Vagina (tissue), 2 donors: ENCODE data around the gene RAP1B.

Experiments used
- POLR2A ChIP-seq, 2 donors: fragments of 450-650 bp; IDR thresholded peaks; one replicate each; pipeline ENCODE4 v1.6.1; 2017; ENCODE audit warnings: antibody characterized with exemption in 2 of 2, mild to moderate bottlenecking in 2 of 2, moderate library complexity in 2 of 2
- POLR2AphosphoS5 ChIP-seq, 2 donors: sonication (generic); formaldehyde crosslinking; IDR thresholded peaks; one replicate each; pipeline ENCODE4 v1.9.0; 2017; ENCODE audit warnings: antibody characterized with exemption in 2 of 2, mild to moderate bottlenecking in 2 of 2, low read depth in 1 of 2; ENCODE audit not compliant: insufficient read depth in 1 of 2
- TF ChIP-seq, protein P1 (sequence below), 3 experiments: fragments of 450-650 bp in 2 of 3; fragments of 200-600 bp in 1 of 3; sonication (generic) in 1 of 3; IDR thresholded peaks; one replicate each; pipeline ENCODE4 v1.5.1; 2017 to 2019; ENCODE audit warnings: antibody characterized with exemption in 3 of 3, mild to moderate bottlenecking in 2 of 3, moderate library complexity in 2 of 3

DNA sequence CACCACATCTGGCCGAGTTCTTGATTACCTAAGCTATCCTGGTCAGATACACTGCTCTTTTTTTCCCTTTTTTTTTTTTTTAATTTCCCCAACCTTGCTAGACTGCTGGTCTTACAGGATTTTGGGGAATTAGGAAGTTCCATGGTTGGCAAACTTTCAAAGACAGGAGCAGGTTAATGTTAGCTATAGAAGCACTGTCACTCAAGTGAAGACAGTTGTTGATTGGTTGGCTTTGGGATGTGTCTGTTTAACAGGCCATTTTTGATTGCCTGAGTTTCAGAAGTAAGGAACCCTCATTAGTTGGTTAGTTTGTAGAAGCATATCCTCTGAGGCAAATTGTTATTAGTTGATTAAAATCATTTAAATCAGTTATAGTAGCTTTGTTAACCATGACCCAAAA, 36.8 kb downstream of the RAP1B start:
- TF ChIP-seq, protein P1, sequence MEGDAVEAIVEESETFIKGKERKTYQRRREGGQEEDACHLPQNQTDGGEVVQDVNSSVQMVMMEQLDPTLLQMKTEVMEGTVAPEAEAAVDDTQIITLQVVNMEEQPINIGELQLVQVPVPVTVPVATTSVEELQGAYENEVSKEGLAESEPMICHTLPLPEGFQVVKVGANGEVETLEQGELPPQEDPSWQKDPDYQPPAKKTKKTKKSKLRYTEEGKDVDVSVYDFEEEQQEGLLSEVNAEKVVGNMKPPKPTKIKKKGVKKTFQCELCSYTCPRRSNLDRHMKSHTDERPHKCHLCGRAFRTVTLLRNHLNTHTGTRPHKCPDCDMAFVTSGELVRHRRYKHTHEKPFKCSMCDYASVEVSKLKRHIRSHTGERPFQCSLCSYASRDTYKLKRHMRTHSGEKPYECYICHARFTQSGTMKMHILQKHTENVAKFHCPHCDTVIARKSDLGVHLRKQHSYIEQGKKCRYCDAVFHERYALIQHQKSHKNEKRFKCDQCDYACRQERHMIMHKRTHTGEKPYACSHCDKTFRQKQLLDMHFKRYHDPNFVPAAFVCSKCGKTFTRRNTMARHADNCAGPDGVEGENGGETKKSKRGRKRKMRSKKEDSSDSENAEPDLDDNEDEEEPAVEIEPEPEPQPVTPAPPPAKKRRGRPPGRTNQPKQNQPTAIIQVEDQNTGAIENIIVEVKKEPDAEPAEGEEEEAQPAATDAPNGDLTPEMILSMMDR (IDR thresholded peaks at IDR 0.05) = no peak
- no peak for TF ChIP-seq POLR2A (IDR thresholded peaks at IDR 0.05)
- TF ChIP-seq POLR2AphosphoS5 (IDR thresholded peaks at IDR 0.05; ENCODE audit: insufficient read depth in 1 of 2, low read depth in 1 of 2) = no peak
